HL-60 (cell line): ENCODE data around the gene OR9Q1.

Experiments
- GABPA ChIP-seq: IDR thresholded peaks from 2 replicates; pipeline ENCODE4 v1.6.1; 2012; ENCODE audit warnings: low read depth
- SPI1 ChIP-seq: IDR thresholded peaks from 2 replicates; pipeline ENCODE4 v1.6.1; 2012; ENCODE audit warnings: low read depth, mild to moderate bottlenecking, borderline replicate concordance
- TF ChIP-seq, protein P1 (sequence below): IDR thresholded peaks from one replicate; pipeline ENCODE4 v1.5.1; 2011; ENCODE audit warnings: low read length, control low read depth, inconsistent platforms; ENCODE audit not compliant: insufficient read depth

DNA sequence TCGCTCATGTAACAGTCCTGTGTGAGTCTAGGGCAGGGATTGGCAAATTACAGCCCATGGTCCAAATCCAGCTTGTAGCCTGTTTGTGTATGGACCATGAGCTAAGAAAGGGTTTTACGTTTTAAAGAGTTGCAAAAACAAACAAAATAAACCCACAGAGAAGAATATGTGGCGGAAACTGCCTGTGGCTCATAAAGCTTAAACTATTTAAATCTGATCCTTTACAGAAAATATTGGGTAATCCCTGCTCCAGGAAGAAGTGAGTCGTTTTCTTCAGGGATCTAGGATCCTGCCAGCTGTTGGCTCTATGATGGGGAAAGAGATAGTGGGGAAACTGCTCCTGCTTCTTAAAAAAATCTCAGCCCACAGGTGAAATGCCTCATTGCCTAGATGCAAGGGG lies 3.7 kb downstream of the OR9Q1 start:
- TF ChIP-seq, protein P1, sequence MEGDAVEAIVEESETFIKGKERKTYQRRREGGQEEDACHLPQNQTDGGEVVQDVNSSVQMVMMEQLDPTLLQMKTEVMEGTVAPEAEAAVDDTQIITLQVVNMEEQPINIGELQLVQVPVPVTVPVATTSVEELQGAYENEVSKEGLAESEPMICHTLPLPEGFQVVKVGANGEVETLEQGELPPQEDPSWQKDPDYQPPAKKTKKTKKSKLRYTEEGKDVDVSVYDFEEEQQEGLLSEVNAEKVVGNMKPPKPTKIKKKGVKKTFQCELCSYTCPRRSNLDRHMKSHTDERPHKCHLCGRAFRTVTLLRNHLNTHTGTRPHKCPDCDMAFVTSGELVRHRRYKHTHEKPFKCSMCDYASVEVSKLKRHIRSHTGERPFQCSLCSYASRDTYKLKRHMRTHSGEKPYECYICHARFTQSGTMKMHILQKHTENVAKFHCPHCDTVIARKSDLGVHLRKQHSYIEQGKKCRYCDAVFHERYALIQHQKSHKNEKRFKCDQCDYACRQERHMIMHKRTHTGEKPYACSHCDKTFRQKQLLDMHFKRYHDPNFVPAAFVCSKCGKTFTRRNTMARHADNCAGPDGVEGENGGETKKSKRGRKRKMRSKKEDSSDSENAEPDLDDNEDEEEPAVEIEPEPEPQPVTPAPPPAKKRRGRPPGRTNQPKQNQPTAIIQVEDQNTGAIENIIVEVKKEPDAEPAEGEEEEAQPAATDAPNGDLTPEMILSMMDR = no peak
- no peak for TF ChIP-seq GABPA
- TF ChIP-seq SPI1 = no peak
